CD4-positive, alpha-beta T cell treated with Interleukin-4 for 1 hour (primary cell): Measurements from ENCODE around the gene SLC12A5.

Experiments used
- DNase-seq, 2 donors: peaks; one replicate each; pipeline ENCODE4 v3.0.0-alpha.2; 2020 to 2022

The SLC12A5 gene

GRCh38 chr20:46006964-46007363, 22.1 kb upstream of the SLC12A5 start:
- DNase-seq = no peak

- DNase-seq = no peak
These were observed 21.3 kb upstream of the SLC12A5 start for GRCh38 chr20:46007671-46008070.

- DNase-seq = no peak
These were observed 19.2 kb upstream of the SLC12A5 start for GRCh38 chr20:46009816-46010215.

- peak; percentile 53 to 62 for DNase-seq
These were observed 18.3 kb upstream of the SLC12A5 start for GRCh38 chr20:46010491-46011391.

- peak; percentile 34 to 57 for DNase-seq
These were observed 17.2 kb upstream of the SLC12A5 start for GRCh38 chr20:46011631-46012482.

GRCh38 chr20:46012921-46013320, 16.1 kb upstream of the SLC12A5 start:
- DNase-seq = no peak

GRCh38 chr20:46013322-46013828, 15.6 kb upstream of the SLC12A5 start:
- no peak for DNase-seq

- DNase-seq = peak; percentile 70 to 74
These were observed 15.0 kb upstream of the SLC12A5 start for GRCh38 chr20:46013829-46014516.

GRCh38 chr20:46014517-46015396, 14.3 kb upstream of the SLC12A5 start:
- DNase-seq = no peak

- DNase-seq = no peak
These were observed 11.7 kb upstream of the SLC12A5 start for GRCh38 chr20:46017272-46017671.

GRCh38 chr20:46018112-46018511, 10.9 kb upstream of the SLC12A5 start:
- DNase-seq = no peak

- no peak for DNase-seq
These were observed 10.4 kb upstream of the SLC12A5 start for GRCh38 chr20:46018611-46019010.

- no peak for DNase-seq
These were observed 8.5 kb upstream of the SLC12A5 start for GRCh38 chr20:46020555-46020954.

- DNase-seq = peak; percentile 39 to 51
These were observed 7.4 kb upstream of the SLC12A5 start for GRCh38 chr20:46021361-46022359.

- DNase-seq = peak; percentile 76 to 77
These were observed 6.4 kb upstream of the SLC12A5 start for GRCh38 chr20:46022411-46023147.

- no peak for DNase-seq
These were observed 5.9 kb upstream of the SLC12A5 start for GRCh38 chr20:46023148-46023484.

GRCh38 chr20:46023999-46024398, 5.0 kb upstream of the SLC12A5 start:
- DNase-seq = no peak

- DNase-seq = no peak
These were observed 3.6 kb upstream of the SLC12A5 start for GRCh38 chr20:46025376-46025783.

- DNase-seq = peak in 1 of 2 donors; percentile 38
These were observed 1.7 kb upstream of the SLC12A5 start for GRCh38 chr20:46027245-46027853.
